IMR-90 (cell line): ENCODE data around the gene DNAJC11. TPM values are rescaled to one million over a fixed set of nuclear protein-coding genes. Genes with fewer than 3 reads are reported as not detected.

ENCODE experiments used
- ATAC-seq: fragments of 200-7000 bp; cut with Tn5 transposase; 2 replicates; pipeline ENCODE4 v1.9.1; 2020; ENCODE audit warnings: low read depth, mild to moderate bottlenecking, moderate library complexity
- BruUV-seq: library from RNA; stranded (reverse); fragments of 400-500 nt; replicated peaks from 2 replicates; lab custom pipeline; 2021; lab: Mats Ljungman, UMichigan
- CTCF ChIA-PET: fragments of 300-600 bp; formaldehyde crosslinking; extraction: SDS; loops from one replicate; lab custom pipeline; 2021; ENCODE audit warnings: antibody characterized with exemption; lab: Yijun Ruan, JAX
- POLR2A ChIA-PET: fragments of 300-600 bp; sonication (Branson Sonifier 250); formaldehyde crosslinking; loops from one replicate; lab custom pipeline; 2022; ENCODE audit warnings: antibody characterized with exemption; ENCODE audit not compliant: unreplicated experiment; lab: Charles Lee
- DNase-seq: peaks from one replicate; pipeline ENCODE4 v3.0.0; 2013
- H2AFZ ChIP-seq: replicated peaks from 2 replicates; pipeline ENCODE3; 2013; ENCODE audit warnings: low read length, mild to moderate bottlenecking; ENCODE audit not compliant: poor library complexity
- H2AK5ac ChIP-seq: 2 replicates; pipeline ENCODE4 v1.6.1; 2013; ENCODE audit warnings: low read depth, low read length, inconsistent platforms
- H2AK9ac ChIP-seq: replicated peaks from 2 replicates; pipeline ENCODE3; 2013; ENCODE audit warnings: mild to moderate bottlenecking, low read depth, low read length, moderate library complexity; ENCODE audit not compliant: poor library complexity
- H2BK120ac ChIP-seq: 2 replicates; pipeline ENCODE4 v1.6.1; 2013; ENCODE audit warnings: low read depth, low read length, inconsistent platforms
- H2BK15ac ChIP-seq: 3 replicates; pipeline ENCODE4 v1.6.1; 2013; ENCODE audit warnings: low read depth, low read length, inconsistent platforms
- H2BK20ac ChIP-seq: 2 replicates; pipeline ENCODE4 v1.6.1; 2013; ENCODE audit warnings: low read depth, mild to moderate bottlenecking, inconsistent platforms, low read length, moderate library complexity
- H2BK5ac ChIP-seq: 2 replicates; pipeline ENCODE4 v1.6.1; 2013; ENCODE audit warnings: mild to moderate bottlenecking, low read depth, low read length, inconsistent platforms; ENCODE audit not compliant: poor library complexity, severe bottlenecking
- H3K14ac ChIP-seq: replicated peaks from 2 replicates; pipeline ENCODE4 v1.6.1; 2013; ENCODE audit warnings: low read depth, low read length, inconsistent platforms
- H3K18ac ChIP-seq: 2 replicates; pipeline ENCODE4 v1.6.1; 2013; ENCODE audit warnings: low read depth, low read length, control low read depth
- H3K23ac ChIP-seq: 2 replicates; pipeline ENCODE4 v1.6.1; 2013; ENCODE audit warnings: low read depth, low read length, inconsistent platforms
- H3K27ac ChIP-seq: 2 replicates; pipeline ENCODE4 v1.5.1; 2013; ENCODE audit warnings: mild to moderate bottlenecking, control low read depth, low read length; ENCODE audit not compliant: insufficient read depth
- H3K27me3 ChIP-seq: 2 replicates; pipeline ENCODE4 v1.6.1; 2013; ENCODE audit warnings: low read length; ENCODE audit not compliant: control insufficient read depth, insufficient read depth
- H3K36me3 ChIP-seq: 2 replicates; pipeline ENCODE4 v1.6.1; 2013; ENCODE audit warnings: low read length, mixed read lengths; ENCODE audit not compliant: control insufficient read depth, insufficient read depth
- H3K4ac ChIP-seq: 2 replicates; pipeline ENCODE4 v1.6.1; 2013; ENCODE audit warnings: low read depth, low read length, inconsistent platforms
- H3K4me1 ChIP-seq: 2 replicates; pipeline ENCODE4 v1.6.1; 2013; ENCODE audit warnings: low read length, mixed read lengths; ENCODE audit not compliant: control insufficient read depth, insufficient read depth
- H3K4me2 ChIP-seq: 2 replicates; pipeline ENCODE4 v1.6.1; 2013; ENCODE audit warnings: low read depth, mild to moderate bottlenecking, control low read depth, low read length, moderate library complexity
- H3K4me3 ChIP-seq: 2 replicates; pipeline ENCODE4 v1.5.1; 2013; ENCODE audit warnings: low read depth, mild to moderate bottlenecking, control low read depth, low read length, moderate library complexity; ENCODE audit not compliant: insufficient read depth
- H3K56ac ChIP-seq: 2 replicates; pipeline ENCODE4 v1.6.1; 2013; ENCODE audit warnings: low read length, inconsistent platforms; ENCODE audit not compliant: insufficient read depth; ENCODE audit errors: extremely low read depth
- H3K79me1 ChIP-seq, 2 experiments: 2 replicates each; pipeline ENCODE4 v1.6.1; 2013; ENCODE audit warnings: low read length in 2 of 2, inconsistent platforms in 1 of 2, low read depth in 1 of 2
- H3K9ac ChIP-seq: 2 replicates; pipeline ENCODE4 v1.6.1; 2013; ENCODE audit warnings: low read depth, low read length, control low read depth
- H3K9me1 ChIP-seq: 2 replicates; pipeline ENCODE4 v1.6.1; 2013; ENCODE audit warnings: low read length, inconsistent platforms; ENCODE audit not compliant: insufficient read depth
- H3K9me3 ChIP-seq: 2 replicates; pipeline ENCODE4 v1.6.1; 2013; ENCODE audit warnings: low read length; ENCODE audit not compliant: control insufficient read depth, insufficient read depth
- H4K20me1 ChIP-seq: 2 replicates; pipeline ENCODE4 v1.6.1; 2013; ENCODE audit warnings: low read length, inconsistent platforms; ENCODE audit not compliant: insufficient read depth
- H4K5ac ChIP-seq: 2 replicates; pipeline ENCODE4 v1.6.1; 2013; ENCODE audit warnings: mild to moderate bottlenecking, low read depth, low read length, control low read depth
- H4K8ac ChIP-seq, 2 experiments: 2 replicates each; pipeline ENCODE4 v1.6.1; 2013; ENCODE audit warnings: low read depth in 2 of 2, low read length in 2 of 2, control low read depth in 1 of 2, inconsistent platforms in 1 of 2
- H4K91ac ChIP-seq: 2 replicates; pipeline ENCODE4 v1.6.1; 2013; ENCODE audit warnings: low read depth, low read length, inconsistent platforms; ENCODE audit not compliant: insufficient read depth
- CEBPB ChIP-seq: IDR thresholded peaks from 2 replicates; pipeline ENCODE4 v1.6.1; 2012; ENCODE audit warnings: low read depth, low read length, improper control_type of control experiment
- CHD1 ChIP-seq: IDR thresholded peaks from 2 replicates; pipeline ENCODE4 v1.6.1; 2012; ENCODE audit warnings: low read depth, low read length, improper control_type of control experiment
- CTCF ChIP-seq: conservative IDR thresholded peaks from 2 replicates; pipeline ENCODE4 v1.5.1; 2012; ENCODE audit warnings: mild to moderate bottlenecking, low read depth, low read length, improper control_type of control experiment
- FOS ChIP-seq: fragments of 150-350 bp; IDR thresholded peaks from 2 replicates; pipeline ENCODE4 v1.6.1; 2016; ENCODE audit warnings: low read depth, low read length
- MAFK ChIP-seq: IDR thresholded peaks from 2 replicates; pipeline ENCODE4 v1.6.1; 2012; ENCODE audit warnings: low read depth, low read length, improper control_type of control experiment
- MAZ ChIP-seq: IDR thresholded peaks from 2 replicates; pipeline ENCODE4 v1.6.1; 2012; ENCODE audit warnings: low read depth, mild to moderate bottlenecking, low read length, improper control_type of control experiment, moderate library complexity, borderline replicate concordance
- MXI1 ChIP-seq: IDR thresholded peaks from 2 replicates; pipeline ENCODE4 v1.6.1; 2012; ENCODE audit warnings: low read depth, mild to moderate bottlenecking, low read length, moderate library complexity, borderline replicate concordance
- NFE2L2 ChIP-seq: fragments of 150-350 bp; IDR thresholded peaks from 2 replicates; pipeline ENCODE4 v1.6.1; 2016; ENCODE audit warnings: low read depth, mild to moderate bottlenecking, low read length
- POLR2A ChIP-seq: IDR thresholded peaks from 2 replicates; pipeline ENCODE4 v1.6.1; 2012; ENCODE audit warnings: mild to moderate bottlenecking, low read depth, low read length
- RAD21 ChIP-seq: IDR thresholded peaks from 2 replicates; pipeline ENCODE4 v1.6.1; 2012; ENCODE audit warnings: low read length, improper control_type of control experiment
- RCOR1 ChIP-seq: IDR thresholded peaks from 2 replicates; pipeline ENCODE4 v1.6.1; 2012; ENCODE audit warnings: mild to moderate bottlenecking, low read length, improper control_type of control experiment; ENCODE audit not compliant: insufficient replicate concordance
- RFX5 ChIP-seq: IDR thresholded peaks from 2 replicates; pipeline ENCODE4 v1.8.0; 2012; ENCODE audit warnings: low read depth, mild to moderate bottlenecking, low read length, moderate library complexity
- SMC3 ChIP-seq: fragments of 150-350 bp; IDR thresholded peaks from 2 replicates; pipeline ENCODE4 v1.6.1; 2016; ENCODE audit warnings: low read depth, mild to moderate bottlenecking, antibody characterized with exemption, low read length, moderate library complexity
- WGBS, 2 experiments: methylation state at CpG; one replicate each; pipeline versions ENCODE4 v1.1.5 to v1.1.7; 2013; ENCODE audit warnings: missing lambda C conversion rate in 2 of 2; ENCODE audit not compliant: insufficient read length in 1 of 2; ENCODE audit errors: extremely low coverage in 2 of 2; 5-methylcytosine and 5-hydroxymethylcytosine counted together
- dilution Hi-C: fragments of 300-500 bp; cut with HindIII; formaldehyde crosslinking; loops from one replicate; pipeline ENCODE4 v1.14.3; 2018; ENCODE audit warnings: low sequenced_read_pairs; ENCODE audit not compliant: unreplicated experiment
- in situ Hi-C: fragments of 300-500 bp; cut with MboI; formaldehyde crosslinking; loops from 3 replicates; pipeline ENCODE4 v1.14.3; 2019; ENCODE audit warnings: low sequenced_read_pairs, inconsistent platforms, mixed read lengths
- intact Hi-C: fragments of 100-400 bp; cut with micrococcal nuclease; formaldehyde crosslinking; loops from 2 replicates; pipeline ENCODE4 v1.10.0; 2022
- polyA plus RNA-seq, 3 experiments: library from polyadenylated mRNA; depleted of rRNA; stranded (reverse); fragments of >200 nt; gene quantifications; 2 replicates each; pipeline ENCODE4 v1.2.3, GENCODE V29; 2012; ENCODE audit warnings: low replicate concordance in 1 of 3
- total RNA-seq: library from RNA; depleted of rRNA; stranded (reverse); fragments of >200 nt; gene quantifications from 2 replicates; pipeline ENCODE4 v1.2.3, GENCODE V29; 2012
- TF ChIP-seq, protein P1 (sequence below): fragments of 150-350 bp; IDR thresholded peaks from 2 replicates; pipeline ENCODE4 v1.6.1; 2017; ENCODE audit warnings: mild to moderate bottlenecking, antibody characterized with exemption, low read length, low read depth
- TF ChIP-seq, protein P2 (sequence below): fragments of 150-350 bp; IDR thresholded peaks from 2 replicates; pipeline ENCODE4 v1.6.1; 2016; ENCODE audit warnings: low read depth, mild to moderate bottlenecking, low read length, moderate library complexity, borderline replicate concordance

The DNAJC11 gene
- total and polyA plus RNA-seq, 2 of the 4 experiments (the other 2 are of a cell fraction) = 38.7 to 48.5 TPM

GRCh38 chr1:6594977-6595740, 106.5 kb downstream of the DNAJC11 start:
- Histone ChIP-seq H2BK15ac (no peak overlapping the region), H4K91ac (no peak overlapping the region), H2AK5ac (no peak overlapping the region), H3K79me1 (peaks cover 13 to 84% of the 10 kb centered on the region in 2 experiments), H3K4me2 (no peak overlapping the region), H3K9ac (no peak overlapping the region), H3K4me1 (peaks cover 4% of the 10 kb centered on the region), H3K14ac (no peak overlapping the region), H3K4ac (no peak overlapping the region), H3K23ac (no peak overlapping the region), H3K18ac (no peak overlapping the region), H4K5ac (no peak overlapping the region), H3K27me3 (no peaks in the 10 kb centered on the region), H3K9me1 (peaks cover 10% of the 10 kb centered on the region), H4K8ac (no peak overlapping the region), H2BK5ac (no peak overlapping the region), H3K56ac (no peak overlapping the region), H2AFZ (no peak overlapping the region), H2BK120ac (no peak overlapping the region), H3K27ac (no peak overlapping the region), H2BK20ac (no peak overlapping the region), H3K4me3 (no peak overlapping the region), H3K9me3 (no peaks in the 10 kb centered on the region), H4K20me1 (peaks cover 87% of the 10 kb centered on the region), H2AK9ac (no peak overlapping the region), H3K36me3 (peaks cover 79% of the 10 kb centered on the region)
- no peak for ATAC-seq
- no TSS peak for BruUV-seq
- CTCF ChIA-PET = interaction anchor here (0.6 kb wide), 1 partner anchor 109 kb away, joined by 5 read pairs; no protein-coding TSS in a partner anchor
- POLR2A ChIA-PET = interaction anchor here (0.6 kb wide), 1 partner anchor 136 kb away, joined by 6 read pairs; no protein-coding TSS in a partner anchor
- intact Hi-C loops (no loop called here), in situ Hi-C loops (no loop called here), dilution Hi-C loops (no loop called here)
- WGBS, 2 experiments = 92% methylated on average over 9 of the region's 11 CpGs; no CpG with 5 or more reads in 1 of the 2 experiments
- no peak for DNase-seq
- TF ChIP-seq, protein P1, sequence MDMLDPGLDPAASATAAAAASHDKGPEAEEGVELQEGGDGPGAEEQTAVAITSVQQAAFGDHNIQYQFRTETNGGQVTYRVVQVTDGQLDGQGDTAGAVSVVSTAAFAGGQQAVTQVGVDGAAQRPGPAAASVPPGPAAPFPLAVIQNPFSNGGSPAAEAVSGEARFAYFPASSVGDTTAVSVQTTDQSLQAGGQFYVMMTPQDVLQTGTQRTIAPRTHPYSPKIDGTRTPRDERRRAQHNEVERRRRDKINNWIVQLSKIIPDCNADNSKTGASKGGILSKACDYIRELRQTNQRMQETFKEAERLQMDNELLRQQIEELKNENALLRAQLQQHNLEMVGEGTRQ = no peak
- TF ChIP-seq, protein P2, sequence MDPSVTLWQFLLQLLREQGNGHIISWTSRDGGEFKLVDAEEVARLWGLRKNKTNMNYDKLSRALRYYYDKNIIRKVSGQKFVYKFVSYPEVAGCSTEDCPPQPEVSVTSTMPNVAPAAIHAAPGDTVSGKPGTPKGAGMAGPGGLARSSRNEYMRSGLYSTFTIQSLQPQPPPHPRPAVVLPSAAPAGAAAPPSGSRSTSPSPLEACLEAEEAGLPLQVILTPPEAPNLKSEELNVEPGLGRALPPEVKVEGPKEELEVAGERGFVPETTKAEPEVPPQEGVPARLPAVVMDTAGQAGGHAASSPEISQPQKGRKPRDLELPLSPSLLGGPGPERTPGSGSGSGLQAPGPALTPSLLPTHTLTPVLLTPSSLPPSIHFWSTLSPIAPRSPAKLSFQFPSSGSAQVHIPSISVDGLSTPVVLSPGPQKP = no peak
- no peak for TF ChIP-seq SMC3
- no peak for TF ChIP-seq MAFK
- TF ChIP-seq MAZ = no peak
- TF ChIP-seq CEBPB = no peak
- no peak for TF ChIP-seq RCOR1
- no peak for TF ChIP-seq CHD1
- TF ChIP-seq MXI1 = no peak
- TF ChIP-seq CTCF = no peak
- TF ChIP-seq POLR2A = no peak
- TF ChIP-seq FOS = no peak
- TF ChIP-seq RAD21 = no peak
- TF ChIP-seq NFE2L2 = no peak
- TF ChIP-seq RFX5 = no peak
